HepG2 (cell line): ENCODE measurements around the gene SRCIN1. TPM values are rescaled to one million over a fixed set of nuclear protein-coding genes. Genes with fewer than 3 reads are reported as not detected.

Experiments
- ATM ChIP-seq: fragments of 450-650 bp; IDR thresholded peaks from 2 replicates; pipeline ENCODE4 v1.7.1; 2017; ENCODE audit warnings: mild to moderate bottlenecking, borderline replicate concordance
- CBX2 ChIP-seq, 2 experiments: fragments of 200-600 bp in 1 of 2; sonication (generic); formaldehyde crosslinking in 1 of 2; IDR thresholded peaks; 2 replicates each; pipeline versions ENCODE4 v1.7.0 to v1.8.1; 2018 to 2022; ENCODE audit warnings: low read depth in 2 of 2, low read length in 1 of 2, mild to moderate bottlenecking in 1 of 2, missing genetic modification reagents in 1 of 2
- JUN ChIP-seq: sonication (generic); formaldehyde crosslinking; IDR thresholded peaks from 2 replicates; pipeline ENCODE4 v1.4.0; 2020; ENCODE audit warnings: mild to moderate bottlenecking, missing genetic modification reagents
- KLF13 ChIP-seq: sonication (generic); formaldehyde crosslinking; IDR thresholded peaks from 2 replicates; pipeline ENCODE4 v1.4.0; 2020; ENCODE audit warnings: mild to moderate bottlenecking, missing genetic modification reagents
- MTA1 ChIP-seq: sonication (generic); formaldehyde crosslinking; IDR thresholded peaks from 2 replicates; pipeline ENCODE4 v1.4.0; 2020; ENCODE audit warnings: missing genetic modification reagents, mild to moderate bottlenecking, borderline replicate concordance
- ZMYM3 ChIP-seq: sonication (generic); formaldehyde crosslinking; IDR thresholded peaks from 2 replicates; pipeline ENCODE4 v1.5.1; 2020; ENCODE audit warnings: mild to moderate bottlenecking, missing genetic modification reagents
- ZNF10 ChIP-seq: sonication (generic); formaldehyde crosslinking; IDR thresholded peaks from 2 replicates; pipeline ENCODE4 v1.4.0; 2020; ENCODE audit warnings: mild to moderate bottlenecking, low read depth, missing genetic modification reagents, borderline replicate concordance
- ZNF230 ChIP-seq: sonication (generic); formaldehyde crosslinking; IDR thresholded peaks from 2 replicates; pipeline ENCODE4 v1.4.0; 2020; ENCODE audit warnings: mild to moderate bottlenecking, missing genetic modification reagents
- ZNF446 ChIP-seq: sonication (generic); formaldehyde crosslinking; IDR thresholded peaks from 2 replicates; pipeline ENCODE4 v1.5.0; 2020; ENCODE audit warnings: mild to moderate bottlenecking, missing genetic modification reagents
- ZNF616 ChIP-seq: sonication (generic); formaldehyde crosslinking; IDR thresholded peaks from 2 replicates; pipeline ENCODE4 v1.5.0; 2020; ENCODE audit warnings: low read depth, mild to moderate bottlenecking, missing genetic modification reagents
- ZNF703 ChIP-seq: sonication (generic); formaldehyde crosslinking; IDR thresholded peaks from 2 replicates; pipeline ENCODE4 v1.5.1; 2020; ENCODE audit warnings: missing genetic modification reagents, mild to moderate bottlenecking, moderate library complexity, borderline replicate concordance
- polyA plus RNA-seq, 8 experiments: library from polyadenylated mRNA; depleted of rRNA in 3 of 8; stranded (reverse) in 7 of 8; unstranded in 1 of 8; fragments of >200 nt; fragmentation: Illumina TruSeq in 4 of 8; extraction: Trizol in 4 of 8; gene quantifications; 2 replicates each; pipeline versions ENCODE4 v1.2.1 to v1.2.3, GENCODE V29; 2011 to 2016; ENCODE audit warnings: low read depth in 4 of 8, missing spikeins in 1 of 8, mixed read lengths in 1 of 8; ENCODE audit not compliant: insufficient read depth in 1 of 8
- total RNA-seq, 5 experiments: library from RNA; depleted of rRNA; stranded (reverse); fragments of >200 nt; fragmentation: Illumina TruSeq; extraction: Trizol; gene quantifications; 2 replicates each; pipeline ENCODE4 v1.2.3, GENCODE V29; 2016; ENCODE audit warnings: low read depth in 1 of 5
- TF ChIP-seq, protein P1 (sequence below): sonication (generic); formaldehyde crosslinking; IDR thresholded peaks from 2 replicates; pipeline ENCODE4 v1.4.0; 2020; ENCODE audit warnings: missing genetic modification reagents, mild to moderate bottlenecking, borderline replicate concordance
- TF ChIP-seq, protein P2 (sequence below): sonication (generic); formaldehyde crosslinking; conservative IDR thresholded peaks from 2 replicates; pipeline ENCODE4 v1.4.0; 2020; ENCODE audit warnings: missing genetic modification reagents
- TF ChIP-seq, protein P3 (sequence below): sonication (generic); formaldehyde crosslinking; IDR thresholded peaks from 2 replicates; pipeline ENCODE4 v1.5.0; 2020; ENCODE audit warnings: mild to moderate bottlenecking, missing genetic modification reagents, borderline replicate concordance

SRCIN1 gene
- total and polyA plus RNA-seq, 2 of the 13 experiments (the other 11 are each of a cell fraction or from before 2014, with no cell fraction given), result 1.2 to 9.6 TPM

DNA sequence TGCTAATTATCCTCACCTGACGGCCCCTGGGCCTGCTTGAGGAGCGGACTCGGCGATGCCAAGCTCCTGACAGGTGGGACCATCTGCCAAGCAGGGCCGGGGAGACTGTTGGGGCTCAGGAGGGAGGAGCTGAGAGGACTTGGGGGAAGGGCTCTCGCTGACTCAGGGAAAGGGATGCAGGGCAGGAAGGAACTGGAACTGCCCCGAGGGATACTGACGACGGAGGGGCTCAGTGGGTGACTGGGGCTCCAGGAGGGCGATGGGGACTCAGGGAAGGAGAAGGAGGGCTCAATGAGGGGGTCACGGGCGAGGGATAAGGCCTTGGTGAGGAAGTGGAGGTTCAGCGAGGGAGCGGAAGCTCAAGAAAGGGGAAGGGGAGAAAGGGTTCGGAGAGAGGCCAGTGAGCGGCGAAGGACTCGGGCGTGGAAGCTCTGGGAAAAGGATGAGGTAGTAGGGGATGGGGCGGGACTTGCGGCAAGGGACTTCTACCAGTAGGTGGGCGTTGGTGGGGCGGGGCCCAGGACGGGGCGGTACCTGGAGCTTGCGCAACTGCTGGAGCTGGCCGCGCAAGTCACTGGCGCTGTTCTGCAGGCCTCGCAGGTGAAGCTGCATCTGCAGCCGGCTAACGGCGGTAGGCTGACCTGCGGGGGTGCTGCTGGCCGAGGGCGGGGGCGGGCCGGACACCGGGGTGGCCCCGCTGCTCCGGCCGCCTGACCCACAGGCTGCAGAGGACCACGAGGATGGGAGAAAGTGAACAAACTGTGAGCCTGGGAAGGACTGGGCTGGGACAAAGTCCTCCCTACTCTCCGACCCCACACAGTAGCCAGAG, 46.5 kb downstream of the SRCIN1 start (continued):
- 0 out of 2 replicates have a peak, but pooled peaks have one; percentile 63 for TF ChIP-seq MTA1 (CRISPR knock-in tag)
- TF ChIP-seq, protein P1, sequence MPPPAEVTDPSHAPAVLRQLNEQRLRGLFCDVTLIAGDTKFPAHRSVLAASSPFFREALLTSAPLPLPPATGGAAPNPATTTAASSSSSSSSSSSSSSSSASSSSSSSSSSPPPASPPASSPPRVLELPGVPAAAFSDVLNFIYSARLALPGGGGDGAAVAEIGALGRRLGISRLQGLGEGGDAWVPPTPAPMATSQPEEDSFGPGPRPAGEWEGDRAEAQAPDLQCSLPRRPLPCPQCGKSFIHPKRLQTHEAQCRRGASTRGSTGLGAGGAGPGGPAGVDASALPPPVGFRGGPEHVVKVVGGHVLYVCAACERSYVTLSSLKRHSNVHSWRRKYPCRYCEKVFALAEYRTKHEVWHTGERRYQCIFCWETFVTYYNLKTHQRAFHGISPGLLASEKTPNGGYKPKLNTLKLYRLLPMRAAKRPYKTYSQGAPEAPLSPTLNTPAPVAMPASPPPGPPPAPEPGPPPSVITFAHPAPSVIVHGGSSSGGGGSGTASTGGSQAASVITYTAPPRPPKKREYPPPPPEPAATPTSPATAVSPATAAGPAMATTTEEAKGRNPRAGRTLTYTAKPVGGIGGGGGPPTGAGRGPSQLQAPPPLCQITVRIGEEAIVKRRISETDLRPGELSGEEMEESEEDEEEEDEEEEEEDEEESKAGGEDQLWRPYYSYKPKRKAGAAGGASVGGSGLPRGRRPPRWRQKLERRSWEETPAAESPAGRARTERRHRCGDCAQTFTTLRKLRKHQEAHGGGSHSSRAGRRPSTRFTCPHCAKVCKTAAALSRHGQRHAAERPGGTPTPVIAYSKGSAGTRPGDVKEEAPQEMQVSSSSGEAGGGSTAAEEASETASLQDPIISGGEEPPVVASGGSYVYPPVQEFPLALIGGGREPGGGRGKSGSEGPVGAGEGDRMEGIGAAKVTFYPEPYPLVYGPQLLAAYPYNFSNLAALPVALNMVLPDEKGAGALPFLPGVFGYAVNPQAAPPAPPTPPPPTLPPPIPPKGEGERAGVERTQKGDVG (CRISPR knock-in tag), result no peak; the same call in none of the 2 replicates
- no peak for TF ChIP-seq ZNF10 (CRISPR knock-in tag)
- no peak for TF ChIP-seq JUN (CRISPR knock-in tag)
- no peak for TF ChIP-seq CBX2 (IDR thresholded peaks at IDR 0.05; ENCODE audit: low read depth, low read length)
- no peak for TF ChIP-seq CBX2 (CRISPR knock-in tag; IDR thresholded peaks at IDR 0.05; ENCODE audit: low read depth)
- 0 out of 2 replicates have a peak, but pooled peaks have one; percentile 12 for TF ChIP-seq ZMYM3 (CRISPR knock-in tag)
- TF ChIP-seq ZNF616 (CRISPR knock-in tag), result no peak
- TF ChIP-seq, protein P2, sequence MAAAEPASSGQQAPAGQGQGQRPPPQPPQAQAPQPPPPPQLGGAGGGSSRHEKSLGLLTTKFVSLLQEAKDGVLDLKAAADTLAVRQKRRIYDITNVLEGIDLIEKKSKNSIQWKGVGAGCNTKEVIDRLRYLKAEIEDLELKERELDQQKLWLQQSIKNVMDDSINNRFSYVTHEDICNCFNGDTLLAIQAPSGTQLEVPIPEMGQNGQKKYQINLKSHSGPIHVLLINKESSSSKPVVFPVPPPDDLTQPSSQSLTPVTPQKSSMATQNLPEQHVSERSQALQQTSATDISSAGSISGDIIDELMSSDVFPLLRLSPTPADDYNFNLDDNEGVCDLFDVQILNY (CRISPR knock-in tag), result no peak
- no peak for TF ChIP-seq ZNF446 (CRISPR knock-in tag)
- TF ChIP-seq ATM, result no peak
- TF ChIP-seq ZNF230 (CRISPR knock-in tag), result no peak; the same call in 1 of the 2 replicates
- TF ChIP-seq KLF13 (CRISPR knock-in tag), result no peak
- TF ChIP-seq, protein P3, sequence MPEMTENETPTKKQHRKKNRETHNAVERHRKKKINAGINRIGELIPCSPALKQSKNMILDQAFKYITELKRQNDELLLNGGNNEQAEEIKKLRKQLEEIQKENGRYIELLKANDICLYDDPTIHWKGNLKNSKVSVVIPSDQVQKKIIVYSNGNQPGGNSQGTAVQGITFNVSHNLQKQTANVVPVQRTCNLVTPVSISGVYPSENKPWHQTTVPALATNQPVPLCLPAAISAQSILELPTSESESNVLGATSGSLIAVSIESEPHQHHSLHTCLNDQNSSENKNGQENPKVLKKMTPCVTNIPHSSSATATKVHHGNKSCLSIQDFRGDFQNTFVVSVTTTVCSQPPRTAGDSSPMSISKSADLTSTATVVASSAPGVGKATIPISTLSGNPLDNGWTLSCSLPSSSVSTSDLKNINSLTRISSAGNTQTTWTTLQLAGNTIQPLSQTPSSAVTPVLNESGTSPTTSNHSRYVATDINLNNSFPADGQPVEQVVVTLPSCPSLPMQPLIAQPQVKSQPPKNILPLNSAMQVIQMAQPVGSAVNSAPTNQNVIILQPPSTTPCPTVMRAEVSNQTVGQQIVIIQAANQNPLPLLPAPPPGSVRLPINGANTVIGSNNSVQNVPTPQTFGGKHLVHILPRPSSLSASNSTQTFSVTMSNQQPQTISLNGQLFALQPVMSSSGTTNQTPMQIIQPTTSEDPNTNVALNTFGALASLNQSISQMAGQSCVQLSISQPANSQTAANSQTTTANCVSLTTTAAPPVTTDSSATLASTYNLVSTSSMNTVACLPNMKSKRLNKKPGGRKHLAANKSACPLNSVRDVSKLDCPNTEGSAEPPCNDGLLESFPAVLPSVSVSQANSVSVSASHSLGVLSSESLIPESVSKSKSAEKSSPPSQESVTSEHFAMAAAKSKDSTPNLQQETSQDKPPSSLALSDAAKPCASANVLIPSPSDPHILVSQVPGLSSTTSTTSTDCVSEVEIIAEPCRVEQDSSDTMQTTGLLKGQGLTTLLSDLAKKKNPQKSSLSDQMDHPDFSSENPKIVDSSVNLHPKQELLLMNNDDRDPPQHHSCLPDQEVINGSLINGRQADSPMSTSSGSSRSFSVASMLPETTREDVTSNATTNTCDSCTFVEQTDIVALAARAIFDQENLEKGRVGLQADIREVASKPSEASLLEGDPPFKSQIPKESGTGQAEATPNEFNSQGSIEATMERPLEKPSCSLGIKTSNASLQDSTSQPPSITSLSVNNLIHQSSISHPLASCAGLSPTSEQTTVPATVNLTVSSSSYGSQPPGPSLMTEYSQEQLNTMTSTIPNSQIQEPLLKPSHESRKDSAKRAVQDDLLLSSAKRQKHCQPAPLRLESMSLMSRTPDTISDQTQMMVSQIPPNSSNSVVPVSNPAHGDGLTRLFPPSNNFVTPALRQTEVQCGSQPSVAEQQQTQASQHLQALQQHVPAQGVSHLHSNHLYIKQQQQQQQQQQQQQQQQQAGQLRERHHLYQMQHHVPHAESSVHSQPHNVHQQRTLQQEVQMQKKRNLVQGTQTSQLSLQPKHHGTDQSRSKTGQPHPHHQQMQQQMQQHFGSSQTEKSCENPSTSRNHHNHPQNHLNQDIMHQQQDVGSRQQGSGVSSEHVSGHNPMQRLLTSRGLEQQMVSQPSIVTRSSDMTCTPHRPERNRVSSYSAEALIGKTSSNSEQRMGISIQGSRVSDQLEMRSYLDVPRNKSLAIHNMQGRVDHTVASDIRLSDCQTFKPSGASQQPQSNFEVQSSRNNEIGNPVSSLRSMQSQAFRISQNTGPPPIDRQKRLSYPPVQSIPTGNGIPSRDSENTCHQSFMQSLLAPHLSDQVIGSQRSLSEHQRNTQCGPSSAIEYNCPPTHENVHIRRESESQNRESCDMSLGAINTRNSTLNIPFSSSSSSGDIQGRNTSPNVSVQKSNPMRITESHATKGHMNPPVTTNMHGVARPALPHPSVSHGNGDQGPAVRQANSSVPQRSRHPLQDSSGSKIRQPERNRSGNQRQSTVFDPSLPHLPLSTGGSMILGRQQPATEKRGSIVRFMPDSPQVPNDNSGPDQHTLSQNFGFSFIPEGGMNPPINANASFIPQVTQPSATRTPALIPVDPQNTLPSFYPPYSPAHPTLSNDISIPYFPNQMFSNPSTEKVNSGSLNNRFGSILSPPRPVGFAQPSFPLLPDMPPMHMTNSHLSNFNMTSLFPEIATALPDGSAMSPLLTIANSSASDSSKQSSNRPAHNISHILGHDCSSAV (CRISPR knock-in tag), result 0 out of 2 replicates have a peak, but pooled peaks have one; percentile 57
- TF ChIP-seq ZNF703 (CRISPR knock-in tag), result no peak
